Activated CD4-positive, alpha-beta memory T cell treated with anti-CD3 and anti-CD28 coated beads for 36 hours (primary cell): ENCODE measurements around the gene CNDP2. TPM values are rescaled to one million over a fixed set of nuclear protein-coding genes. Genes with fewer than 3 reads are reported as not detected.

Experiments
- CTCF ChIA-PET: fragments of 350-600 bp; sonication (Branson Sonifier 250); formaldehyde crosslinking; loops from one replicate; lab custom pipeline; 2021; ENCODE audit warnings: antibody characterized with exemption, inconsistent platforms; lab: Charles Lee
- POLR2A ChIA-PET: fragments of 350-600 bp; sonication (Branson Sonifier 250); formaldehyde crosslinking; loops from one replicate; lab custom pipeline; 2021; ENCODE audit warnings: antibody characterized with exemption; lab: Charles Lee
- DNase-seq: peaks from one replicate; pipeline ENCODE4 v3.0.0-alpha.2; 2020
- H3K27ac Mint-ChIP-seq: one replicate; pipeline ENCODE4 v1.8.0; 2021; ENCODE audit warnings: mixed read lengths
- H3K27me3 Mint-ChIP-seq: one replicate; pipeline ENCODE4 v1.8.0; 2021; ENCODE audit warnings: mixed read lengths
- H3K36me3 Mint-ChIP-seq: one replicate; pipeline ENCODE4 v1.8.0; 2021; ENCODE audit warnings: mixed read lengths
- H3K4me1 Mint-ChIP-seq: one replicate; pipeline ENCODE4 v1.8.0; 2021; ENCODE audit warnings: low read depth, mixed read lengths
- H3K4me3 Mint-ChIP-seq: one replicate; pipeline ENCODE4 v1.8.0; 2021; ENCODE audit warnings: mild to moderate bottlenecking, mixed read lengths
- H3K9me3 Mint-ChIP-seq: one replicate; pipeline ENCODE4 v1.8.0; 2021; ENCODE audit warnings: mixed read lengths
- intact Hi-C: fragments of 100-400 bp; cut with micrococcal nuclease; formaldehyde crosslinking; loops from one replicate; pipeline ENCODE4 v1.15.1; 2023
- total RNA-seq, 2 experiments: library from RNA; stranded (reverse); gene quantifications; one replicate each; pipeline ENCODE4 v1.2.3, GENCODE V29; 2021

Gene CNDP2
- total RNA-seq, 2 experiments from 2014 or later: 144 to 147 TPM

GRCh38 chr18:74457043-74457724 lies 39.0 kb upstream of the CNDP2 start, which contains the start of gene DIPK1C:
DIPK1C (minus strand) TSS chr18:74457308; CDS start chr18:74457259, 49 bp downstream.
- POLR2A ChIA-PET: no interaction called here
- H3K27me3 Mint-ChIP-seq: peaks cover 28% of the 10 kb centered on the region
- H3K9me3 Mint-ChIP-seq: no peaks in the 10 kb centered on the region
- H3K4me1 Mint-ChIP-seq: peaks cover 4% of the 10 kb centered on the region
- intact Hi-C loops: no loop called here
- H3K36me3 Mint-ChIP-seq: no peaks in the 10 kb centered on the region
- H3K4me3 Mint-ChIP-seq: no peak within 1 kb of the TSS
- H3K27ac Mint-ChIP-seq: no peak within 1 kb of the TSS
- no peak for DNase-seq
- CTCF ChIA-PET: no interaction called here

DNA sequence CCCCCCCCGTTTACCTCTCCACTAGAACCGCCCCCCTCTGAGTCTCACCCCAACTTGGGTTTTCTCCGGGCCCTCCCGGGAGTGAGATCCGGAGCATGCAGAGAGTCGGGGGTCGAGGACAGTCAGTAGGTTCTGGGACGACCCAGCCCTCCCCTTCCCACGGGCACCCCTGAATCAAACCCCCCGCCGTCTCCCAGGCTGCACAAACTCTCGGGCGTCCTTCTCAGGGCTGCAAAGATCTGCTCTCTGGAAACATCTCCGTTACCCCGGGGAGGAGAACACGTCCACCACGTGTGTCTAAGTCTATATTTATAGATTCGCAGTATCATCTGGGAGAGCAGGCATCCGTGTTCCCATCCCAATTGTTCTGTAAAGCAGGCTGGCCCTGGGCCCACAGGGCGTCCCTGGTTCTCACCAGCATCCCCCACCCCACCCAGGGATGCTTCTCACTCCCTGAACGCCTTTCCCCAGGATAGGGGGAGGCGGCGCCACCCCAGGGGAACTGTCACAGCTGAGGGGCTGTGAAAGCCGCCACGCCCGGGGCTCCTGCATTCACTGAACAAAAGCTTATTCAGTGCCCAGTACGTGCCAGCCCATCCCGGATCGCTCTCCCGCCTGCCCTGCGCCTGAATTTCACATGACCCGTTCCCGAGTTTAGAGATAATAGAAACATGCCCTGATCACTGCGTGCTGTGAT lies 38.3 kb upstream of the CNDP2 start:
- Mint-ChIP-seq H3K36me3 (no peaks in the 10 kb centered on the region), H3K4me3 (no peak overlapping the region), H3K27ac (no peak overlapping the region), H3K4me1 (peaks cover 4% of the 10 kb centered on the region), H3K27me3 (peaks cover 28% of the 10 kb centered on the region), H3K9me3 (no peaks in the 10 kb centered on the region)
- DNase-seq: no peak
- CTCF ChIA-PET: no interaction called here
- intact Hi-C loops: no loop called here
- POLR2A ChIA-PET: no interaction called here

DNA sequence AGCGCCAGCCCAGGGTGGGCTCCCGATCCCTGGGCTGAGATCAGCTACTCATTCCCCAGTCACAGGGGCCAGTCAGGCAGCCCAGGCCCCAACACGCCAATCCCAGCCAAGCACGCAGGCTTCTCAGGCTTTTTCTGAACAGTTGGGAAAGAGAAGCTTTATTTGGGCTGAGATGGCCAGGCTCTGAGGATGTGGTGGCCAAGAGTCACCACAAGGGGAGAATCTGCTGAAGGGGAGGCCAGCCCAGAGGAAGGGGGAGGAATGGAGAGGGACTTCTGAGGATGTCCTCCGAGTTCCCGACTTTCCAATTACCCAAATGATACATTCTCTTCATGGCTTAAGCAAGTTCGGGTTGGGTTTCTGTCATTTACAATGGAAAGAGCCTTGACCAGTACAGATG lies 36.3 kb upstream of the CNDP2 start:
- no peaks in the 10 kb centered on the region for H3K9me3 Mint-ChIP-seq
- H3K4me3 Mint-ChIP-seq: no peak overlapping the region
- H3K27ac Mint-ChIP-seq: no peak overlapping the region
- peaks cover 4% of the 10 kb centered on the region for H3K4me1 Mint-ChIP-seq
- no peaks in the 10 kb centered on the region for H3K36me3 Mint-ChIP-seq
- POLR2A ChIA-PET: no interaction called here
- H3K27me3 Mint-ChIP-seq: peaks cover 17% of the 10 kb centered on the region
- CTCF ChIA-PET: interaction anchor here (0.6 kb wide), 1 partner anchor 559 kb away, joined by 3 read pairs; no protein-coding TSS in a partner anchor
- no peak for DNase-seq
- intact Hi-C loops: no loop called here

DNA sequence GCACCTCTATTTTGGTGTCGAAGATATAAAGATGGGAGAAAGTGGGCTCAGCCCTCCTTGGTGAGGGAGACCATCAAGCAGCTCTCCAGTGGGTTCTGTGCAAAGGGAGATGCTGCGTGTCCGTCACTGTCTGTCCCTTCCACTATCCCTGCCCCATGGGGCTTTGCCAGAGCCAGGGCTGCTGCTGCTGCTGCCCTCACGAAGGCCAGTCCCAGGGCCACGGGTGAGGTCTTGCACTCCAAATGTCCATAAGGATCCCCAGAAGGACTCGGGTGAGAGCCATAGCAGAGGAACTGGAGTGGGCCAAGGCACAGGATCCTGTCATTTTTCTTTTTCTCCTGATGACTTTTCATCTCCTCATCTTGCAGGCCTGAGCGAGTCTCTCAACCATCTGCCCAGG lies 35.3 kb upstream of the CNDP2 start:
- intact Hi-C loops: no loop called here
- H3K36me3 Mint-ChIP-seq: no peaks in the 10 kb centered on the region
- ChIA-PET POLR2A (no interaction called here), CTCF (no interaction called here)
- H3K27me3 Mint-ChIP-seq: peaks cover 12% of the 10 kb centered on the region
- H3K9me3 Mint-ChIP-seq: no peaks in the 10 kb centered on the region
- H3K27ac Mint-ChIP-seq: no peak overlapping the region
- no peak for DNase-seq
- peaks cover 4% of the 10 kb centered on the region for H3K4me1 Mint-ChIP-seq
- no peak overlapping the region for H3K4me3 Mint-ChIP-seq

GRCh38 chr18:74463254-74463653 lies 32.9 kb upstream of the CNDP2 start:
- intact Hi-C loops: no loop called here
- POLR2A ChIA-PET: no interaction called here
- H3K36me3 Mint-ChIP-seq: no peaks in the 10 kb centered on the region
- CTCF ChIA-PET: no interaction called here
- H3K4me1 Mint-ChIP-seq: no peaks in the 10 kb centered on the region
- no peaks in the 10 kb centered on the region for H3K9me3 Mint-ChIP-seq
- H3K4me3 Mint-ChIP-seq: no peak overlapping the region
- peaks cover 3% of the 10 kb centered on the region for H3K27me3 Mint-ChIP-seq
- no peak for DNase-seq
- no peak overlapping the region for H3K27ac Mint-ChIP-seq

- H3K27ac Mint-ChIP-seq: no peak overlapping the region
- ChIA-PET POLR2A (no interaction called here), CTCF (no interaction called here)
- DNase-seq: no peak
- no peaks in the 10 kb centered on the region for H3K4me1 Mint-ChIP-seq
- peaks cover 1% of the 10 kb centered on the region for H3K27me3 Mint-ChIP-seq
- no peak overlapping the region for H3K4me3 Mint-ChIP-seq
- H3K9me3 Mint-ChIP-seq: no peaks in the 10 kb centered on the region
- intact Hi-C loops: no loop called here
- no peaks in the 10 kb centered on the region for H3K36me3 Mint-ChIP-seq
Observed at GRCh38 chr18:74463983-74464382, 32.2 kb upstream of the CNDP2 start.

GRCh38 chr18:74465775-74466174 lies 30.4 kb upstream of the CNDP2 start:
- Mint-ChIP-seq H3K36me3 (no peaks in the 10 kb centered on the region), H3K27ac (no peak overlapping the region)

DNA sequence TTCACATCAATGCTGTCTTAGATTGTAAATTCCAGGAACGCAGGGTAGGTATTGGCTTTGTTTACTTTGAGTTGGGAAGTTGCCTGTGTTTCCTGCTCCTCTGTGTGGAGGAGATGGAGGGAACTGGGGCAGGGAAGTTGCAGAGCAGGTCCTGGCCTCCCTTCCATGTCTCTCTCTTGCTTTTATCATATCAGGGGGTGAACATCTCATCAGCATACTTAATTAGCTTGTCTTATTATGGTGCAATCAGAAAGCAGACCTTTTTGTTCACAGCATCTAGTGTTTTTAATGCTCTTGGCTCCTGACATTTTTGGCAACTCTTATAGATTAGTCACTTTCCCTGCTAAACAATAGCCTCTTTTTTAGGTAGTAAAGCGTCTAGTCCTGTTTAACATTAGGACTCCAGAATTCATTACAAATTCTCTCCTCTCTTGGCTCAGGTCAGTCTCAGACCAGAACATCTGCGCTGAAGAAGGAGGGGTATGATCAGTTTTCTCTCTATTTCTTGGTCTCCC lies 27.6 kb upstream of the CNDP2 start:
- DNase-seq: no peak
- CTCF ChIA-PET: no interaction called here

More at GRCh38 chr18:74465775-74466174, 30.4 kb upstream of the CNDP2 start:
- H3K27me3 Mint-ChIP-seq: no peaks in the 10 kb centered on the region
- no peak overlapping the region for H3K4me3 Mint-ChIP-seq
- intact Hi-C loops: no loop called here
- ChIA-PET CTCF (no interaction called here), POLR2A (no interaction called here)
- no peak for DNase-seq
- H3K9me3 Mint-ChIP-seq: peaks cover 8% of the 10 kb centered on the region
- H3K4me1 Mint-ChIP-seq: no peaks in the 10 kb centered on the region

DNA sequence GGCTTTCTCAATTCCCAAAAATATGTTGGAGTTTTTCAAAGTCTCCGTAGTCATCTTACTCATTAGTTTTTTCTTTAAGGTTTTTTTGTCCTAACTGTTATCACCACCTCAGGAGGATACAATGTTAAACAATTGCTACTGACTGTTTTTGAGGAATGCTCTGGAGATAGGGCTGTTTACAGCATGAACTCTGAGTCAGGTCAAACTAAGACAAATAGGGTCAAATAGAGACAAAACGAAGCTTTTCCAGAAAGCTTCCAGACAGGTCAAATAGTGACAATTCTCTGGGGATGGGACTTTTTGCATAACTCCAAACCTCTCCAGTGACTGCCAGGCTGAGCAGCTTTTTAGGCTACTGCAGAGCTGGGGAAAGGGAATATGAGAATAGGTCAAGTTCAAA lies 23.9 kb upstream of the CNDP2 start:
- Mint-ChIP-seq H3K9me3 (peaks cover 8% of the 10 kb centered on the region), H3K36me3 (no peaks in the 10 kb centered on the region), H3K27me3 (peaks cover 7% of the 10 kb centered on the region), H3K4me1 (no peaks in the 10 kb centered on the region), H3K27ac (no peak overlapping the region), H3K4me3 (no peak overlapping the region)
- ChIA-PET CTCF (interaction anchor here (0.7 kb wide), 1 partner anchor 33 kb away, joined by 3 read pairs; no protein-coding TSS in a partner anchor), POLR2A (no interaction called here)
- intact Hi-C loops: no loop called here
- no peak for DNase-seq

More for the DNA sequence above, 27.6 kb upstream of the CNDP2 start:
- no peak overlapping the region for H3K27ac Mint-ChIP-seq
- H3K27me3 Mint-ChIP-seq: no peaks in the 10 kb centered on the region
- no peak overlapping the region for H3K4me3 Mint-ChIP-seq
- H3K4me1 Mint-ChIP-seq: no peaks in the 10 kb centered on the region
- no peaks in the 10 kb centered on the region for H3K36me3 Mint-ChIP-seq
- POLR2A ChIA-PET: no interaction called here
- peaks cover 8% of the 10 kb centered on the region for H3K9me3 Mint-ChIP-seq
- intact Hi-C loops: no loop called here

DNA sequence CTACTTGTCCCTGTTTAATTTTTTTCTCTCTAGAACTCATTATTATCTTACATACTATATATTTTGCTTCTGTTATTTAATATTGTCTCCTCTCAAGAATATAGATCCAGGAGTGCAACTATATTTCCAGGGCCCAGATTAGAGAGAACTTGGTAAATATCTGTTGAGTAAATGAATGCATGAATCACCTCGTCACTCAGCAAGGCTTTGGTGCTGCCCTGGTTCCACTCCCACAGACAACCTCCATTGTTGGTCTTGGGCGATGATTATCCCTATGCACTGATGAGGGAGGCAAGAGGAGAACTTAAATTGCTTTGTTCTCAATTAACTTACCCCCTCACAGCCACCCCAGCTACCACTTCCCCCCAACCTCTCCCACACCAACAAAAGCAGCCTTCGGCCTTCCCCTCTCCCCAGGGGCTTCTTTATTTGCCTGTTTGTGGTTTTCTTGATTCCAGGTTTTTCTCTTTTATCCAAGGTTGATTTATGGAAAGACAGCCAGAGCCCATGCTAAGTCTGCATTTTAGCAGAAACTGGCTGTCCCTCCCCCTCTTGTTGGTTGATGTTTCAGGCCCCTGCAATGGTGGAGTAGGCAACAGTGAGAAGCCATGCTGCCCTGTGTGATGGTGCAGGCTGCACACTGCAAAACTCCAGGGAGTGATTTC lies 22.1 kb upstream of the CNDP2 start:
- H3K27me3 Mint-ChIP-seq: peaks cover 7% of the 10 kb centered on the region
- CTCF ChIA-PET: no interaction called here
- DNase-seq: no peak

GRCh38 chr18:74476140-74476539 lies 20.0 kb upstream of the CNDP2 start:
- H3K4me3 Mint-ChIP-seq: no peak overlapping the region
- CTCF ChIA-PET: interaction anchor here (0.9 kb wide), 1 partner anchor 163 kb away, joined by 3 read pairs; no protein-coding TSS in a partner anchor
- no peak overlapping the region for H3K27ac Mint-ChIP-seq
- no peaks in the 10 kb centered on the region for H3K4me1 Mint-ChIP-seq
- H3K36me3 Mint-ChIP-seq: no peaks in the 10 kb centered on the region
- intact Hi-C loops: no loop called here
- POLR2A ChIA-PET: no interaction called here
- no peaks in the 10 kb centered on the region for H3K9me3 Mint-ChIP-seq
- H3K27me3 Mint-ChIP-seq: peaks cover 7% of the 10 kb centered on the region
- DNase-seq: no peak

More for the DNA sequence above, 22.1 kb upstream of the CNDP2 start:
- H3K27ac Mint-ChIP-seq: no peak overlapping the region
- H3K4me3 Mint-ChIP-seq: no peak overlapping the region
- H3K9me3 Mint-ChIP-seq: peaks cover 8% of the 10 kb centered on the region
- intact Hi-C loops: no loop called here
- no peaks in the 10 kb centered on the region for H3K36me3 Mint-ChIP-seq
- no peaks in the 10 kb centered on the region for H3K4me1 Mint-ChIP-seq
- POLR2A ChIA-PET: no interaction called here

DNA sequence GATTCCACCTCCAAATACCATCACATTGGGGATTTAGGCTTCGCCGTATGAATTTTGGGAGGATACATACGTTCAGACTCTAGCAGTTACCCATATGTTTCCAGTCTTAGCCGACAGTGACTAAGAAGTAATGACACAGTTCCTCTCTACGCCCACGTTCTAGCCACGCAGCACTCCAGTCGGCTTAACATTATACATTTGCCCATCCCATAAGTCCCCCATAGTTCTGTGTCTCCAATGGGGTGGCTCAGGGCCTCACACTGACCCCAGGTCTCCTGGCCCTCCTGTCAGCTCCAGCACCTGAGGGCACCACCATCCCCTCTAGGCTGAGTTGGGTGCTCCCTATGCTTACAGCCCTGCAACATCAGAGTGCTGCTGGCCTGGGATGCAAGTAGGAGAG lies 18.4 kb upstream of the CNDP2 start:
- no peak overlapping the region for H3K27ac Mint-ChIP-seq
- CTCF ChIA-PET: no interaction called here
- POLR2A ChIA-PET: no interaction called here
- H3K27me3 Mint-ChIP-seq: peaks cover 8% of the 10 kb centered on the region
- DNase-seq: no peak
- H3K36me3 Mint-ChIP-seq: no peaks in the 10 kb centered on the region
- no peaks in the 10 kb centered on the region for H3K9me3 Mint-ChIP-seq
- H3K4me3 Mint-ChIP-seq: no peak overlapping the region
- H3K4me1 Mint-ChIP-seq: no peaks in the 10 kb centered on the region
- intact Hi-C loops: no loop called here
